ENCODE results near the gene SCN1A.

The SCN1A gene

GRCh38 chr2:165970663-165971062, 157.2 kb downstream of the SCN1A start:
- Mint-ChIP-seq H3K36me3 (ENCODE audit: low read depth) (no peaks in the 10 kb centered on the region), H3K27me3 (ENCODE audit: low read depth, poor library complexity) (no peaks in the 10 kb centered on the region), H3K9me3 (peaks cover under 1% of the 10 kb centered on the region), H3K4me1 (no peaks in the 10 kb centered on the region), H3K27ac (no peak overlapping the region), H3K4me3 (no peak overlapping the region)
- no peak for DNase-seq
- TF ChIP-seq CTCF (IDR thresholded peaks at IDR 0.05) = no peak

DNA sequence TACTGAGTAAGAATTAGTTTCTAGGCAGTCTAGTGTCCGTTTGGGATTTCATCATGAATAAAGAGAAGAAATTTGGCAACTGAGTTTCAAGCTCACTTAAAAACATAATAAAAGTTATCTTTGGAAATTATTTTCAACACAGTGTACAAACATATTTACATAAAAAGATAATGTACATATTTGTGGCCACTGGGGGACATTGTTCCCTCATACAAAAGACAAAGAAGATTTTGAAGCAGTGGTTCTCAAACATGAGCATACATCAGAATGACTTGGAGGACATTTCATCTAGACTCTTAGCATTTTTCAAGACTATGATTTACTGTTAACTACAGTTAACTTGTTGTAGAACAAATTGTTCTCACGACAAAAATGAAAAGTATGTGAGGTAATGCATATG, 158.6 kb downstream of the SCN1A start:
- Mint-ChIP-seq H3K27me3 (ENCODE audit: low read depth, poor library complexity) (no peaks in the 10 kb centered on the region), H3K4me1 (no peaks in the 10 kb centered on the region), H3K4me3 (no peak overlapping the region), H3K27ac (no peak overlapping the region), H3K36me3 (ENCODE audit: low read depth) (no peaks in the 10 kb centered on the region), H3K9me3 (no peaks in the 10 kb centered on the region)
- DNase-seq = no peak
- TF ChIP-seq CTCF (IDR thresholded peaks at IDR 0.05) = no peak

DNA sequence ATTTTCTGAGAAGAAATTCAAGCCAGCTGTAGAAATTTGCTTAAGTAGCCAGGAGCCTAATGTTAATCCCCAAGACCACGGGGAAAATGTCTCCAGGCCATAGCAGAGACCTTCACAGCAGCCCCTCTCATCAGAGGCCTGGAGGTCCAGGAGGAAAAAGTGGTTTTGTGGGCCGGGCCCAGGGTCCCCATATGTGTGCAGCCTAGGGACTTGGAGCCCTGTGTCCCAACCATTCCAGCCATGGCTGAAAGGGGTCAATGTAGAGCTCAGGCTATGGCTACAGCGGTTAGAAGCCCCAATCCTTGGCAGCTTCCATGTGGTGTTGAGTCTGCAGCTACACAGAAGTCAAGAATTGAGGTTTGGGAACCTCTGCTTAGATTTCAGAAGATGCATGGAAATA, 160.1 kb downstream of the SCN1A start:
- Mint-ChIP-seq H3K27me3 (ENCODE audit: low read depth, poor library complexity) (no peaks in the 10 kb centered on the region), H3K9me3 (no peaks in the 10 kb centered on the region), H3K27ac (no peak overlapping the region), H3K4me3 (no peak overlapping the region), H3K36me3 (ENCODE audit: low read depth) (no peaks in the 10 kb centered on the region), H3K4me1 (no peaks in the 10 kb centered on the region)
- no peak for TF ChIP-seq CTCF (IDR thresholded peaks at IDR 0.05)
- no peak for DNase-seq

GRCh38 chr2:165961818-165962217, 166.0 kb downstream of the SCN1A start:
- no peak for DNase-seq
- no peak for TF ChIP-seq CTCF (IDR thresholded peaks at IDR 0.05)
- H3K36me3 Mint-ChIP-seq (ENCODE audit: low read depth) = no peaks in the 10 kb centered on the region
- no peaks in the 10 kb centered on the region for H3K4me1 Mint-ChIP-seq
- no peak overlapping the region for H3K4me3 Mint-ChIP-seq
- H3K27me3 Mint-ChIP-seq (ENCODE audit: low read depth, poor library complexity) = no peaks in the 10 kb centered on the region
- no peaks in the 10 kb centered on the region for H3K9me3 Mint-ChIP-seq
- no peak overlapping the region for H3K27ac Mint-ChIP-seq

DNA sequence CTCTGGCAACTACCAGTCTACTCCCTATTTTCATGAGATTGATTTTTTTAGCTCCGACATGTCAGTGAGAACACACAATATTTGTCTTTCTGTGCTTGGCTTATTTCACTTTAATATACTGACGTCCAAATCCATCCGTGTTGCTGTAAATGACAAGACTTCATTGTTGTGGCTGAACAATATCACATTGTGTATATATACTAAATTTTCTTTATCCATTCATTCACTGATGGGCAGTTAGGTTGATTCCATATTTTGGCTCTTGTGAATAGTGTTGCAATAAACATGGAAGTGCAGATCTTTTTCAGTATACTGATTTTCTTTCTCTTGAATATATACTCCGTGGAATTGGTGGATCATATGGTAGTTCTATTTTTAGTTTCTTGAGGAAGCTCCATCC, 168.4 kb downstream of the SCN1A start:
- no peak overlapping the region for H3K4me3 Mint-ChIP-seq
- H3K27me3 Mint-ChIP-seq (ENCODE audit: low read depth, poor library complexity) = no peaks in the 10 kb centered on the region
- peaks cover 9% of the 10 kb centered on the region for H3K9me3 Mint-ChIP-seq
- no peaks in the 10 kb centered on the region for H3K36me3 Mint-ChIP-seq (ENCODE audit: low read depth)
- TF ChIP-seq CTCF (IDR thresholded peaks at IDR 0.05) = no peak
- peaks cover 13% of the 10 kb centered on the region for H3K4me1 Mint-ChIP-seq
- no peak for DNase-seq
- H3K27ac Mint-ChIP-seq = no peak overlapping the region

GRCh38 chr2:165958313-165958960, 169.4 kb downstream of the SCN1A start:
- Mint-ChIP-seq H3K27me3 (ENCODE audit: low read depth, poor library complexity) (no peaks in the 10 kb centered on the region), H3K4me1 (peaks cover 13% of the 10 kb centered on the region), H3K36me3 (ENCODE audit: low read depth) (no peaks in the 10 kb centered on the region), H3K27ac (no peak overlapping the region), H3K9me3 (peaks cover 9% of the 10 kb centered on the region), H3K4me3 (no peak overlapping the region)
- no peak for TF ChIP-seq CTCF (IDR thresholded peaks at IDR 0.05)
- DNase-seq = no peak

Measured in nephron progenitor cell (in vitro differentiated cells).